WTC11 (cell line): ENCODE data around the gene CORO1C. TPM values are rescaled to one million over a fixed set of nuclear protein-coding genes. Genes with fewer than 3 reads are reported as not detected.

Experiments
- ATAC-seq: fragments of 200-7000 bp; cut with Tn5 transposase; 2 replicates; pipeline ENCODE4 v1.10.0; 2021; ENCODE audit warnings: mild to moderate bottlenecking, moderate library complexity
- CTCF ChIA-PET: fragments of 300-600 bp; sonication (Branson Sonifier 250); formaldehyde crosslinking; loops from one replicate; lab custom pipeline; 2021; ENCODE audit warnings: antibody characterized with exemption; lab: Charles Lee
- POLR2A ChIA-PET: fragments of 350-600 bp; sonication (Branson Sonifier 250); formaldehyde crosslinking; loops from one replicate; lab custom pipeline; 2021; ENCODE audit warnings: antibody characterized with exemption; lab: Charles Lee
- DNase-seq: peaks from one replicate; pipeline ENCODE4 v3.0.0; 2021; ENCODE audit warnings: low spot score
- H3K27ac Mint-ChIP-seq: 2 replicates; pipeline ENCODE4 v1.8.0; 2021; ENCODE audit warnings: mixed read lengths
- H3K27me3 Mint-ChIP-seq: 2 replicates; pipeline ENCODE4 v1.8.0; 2021; ENCODE audit warnings: low read depth, mild to moderate bottlenecking, moderate library complexity, mixed read lengths
- H3K36me3 Mint-ChIP-seq: 2 replicates; pipeline ENCODE4 v1.8.0; 2021; ENCODE audit warnings: mixed read lengths
- H3K4me1 Mint-ChIP-seq: 2 replicates; pipeline ENCODE4 v1.8.0; 2022; ENCODE audit warnings: mixed read lengths
- H3K4me3 Mint-ChIP-seq: 2 replicates; pipeline ENCODE4 v1.8.0; 2021; ENCODE audit warnings: mild to moderate bottlenecking, moderate library complexity, mixed read lengths
- H3K9me3 Mint-ChIP-seq: 2 replicates; pipeline ENCODE4 v1.8.0; 2021; ENCODE audit warnings: mixed read lengths
- EMX1 ChIP-seq: fragments of 250-450 bp; sonication (Bioruptor Pico); IDR thresholded peaks from 2 replicates; pipeline ENCODE4 v1.8.0; 2021; ENCODE audit warnings: mild to moderate bottlenecking
- ESRRA ChIP-seq: sonication (generic); formaldehyde crosslinking; IDR thresholded peaks from 2 replicates; pipeline ENCODE4 v1.8.1; 2022; ENCODE audit warnings: mild to moderate bottlenecking, missing genetic modification reagents, borderline replicate concordance
- ETV6 ChIP-seq: sonication (generic); formaldehyde crosslinking; IDR thresholded peaks from 2 replicates; pipeline ENCODE4 v1.8.1; 2022; ENCODE audit warnings: mild to moderate bottlenecking, missing genetic modification reagents
- FOXP1 ChIP-seq: sonication (generic); formaldehyde crosslinking; IDR thresholded peaks from 2 replicates; pipeline ENCODE4 v1.8.0; 2022; ENCODE audit warnings: missing genetic modification reagents, mild to moderate bottlenecking, moderate library complexity, borderline replicate concordance
- GRHL2 ChIP-seq: fragments of 250-450 bp; sonication (Bioruptor Pico); IDR thresholded peaks from 2 replicates; pipeline ENCODE4 v1.8.0; 2022; ENCODE audit warnings: mild to moderate bottlenecking, moderate library complexity; ENCODE audit not compliant: insufficient replicate concordance, severe bottlenecking
- JAZF1 ChIP-seq: fragments of 250-450 bp; sonication (Bioruptor Pico); IDR thresholded peaks from 2 replicates; pipeline ENCODE4 v1.9.0; 2021; ENCODE audit warnings: moderate library complexity, mild to moderate bottlenecking, inconsistent platforms
- KAT7 ChIP-seq: sonication (generic); formaldehyde crosslinking; IDR thresholded peaks from 2 replicates; pipeline ENCODE4 v1.8.1; 2023; ENCODE audit warnings: missing genetic modification reagents, mild to moderate bottlenecking, borderline replicate concordance
- MXD4 ChIP-seq: fragments of 250-450 bp; sonication (Bioruptor Pico); IDR thresholded peaks from 2 replicates; pipeline ENCODE4 v1.8.0; 2021; ENCODE audit warnings: mild to moderate bottlenecking, moderate library complexity, borderline replicate concordance
- RELA ChIP-seq: sonication (generic); formaldehyde crosslinking; IDR thresholded peaks from 2 replicates; pipeline ENCODE4 v1.8.1; 2022; ENCODE audit warnings: missing genetic modification reagents, mild to moderate bottlenecking, borderline replicate concordance
- RORB ChIP-seq: fragments of 250-450 bp; sonication (Bioruptor Pico); IDR thresholded peaks from 2 replicates; pipeline ENCODE4 v1.9.0; 2021; ENCODE audit warnings: mild to moderate bottlenecking
- SMAD3 ChIP-seq: sonication (generic); formaldehyde crosslinking; IDR thresholded peaks from 2 replicates; pipeline ENCODE4 v1.8.0; 2022; ENCODE audit warnings: missing genetic modification reagents, mild to moderate bottlenecking, borderline replicate concordance
- SMAD4 ChIP-seq: sonication (generic); formaldehyde crosslinking; IDR thresholded peaks from 2 replicates; pipeline ENCODE4 v1.8.0; 2022; ENCODE audit warnings: mild to moderate bottlenecking, missing genetic modification reagents
- TEAD1 ChIP-seq: sonication (generic); formaldehyde crosslinking; IDR thresholded peaks from 2 replicates; pipeline ENCODE4 v1.8.0; 2022; ENCODE audit warnings: mild to moderate bottlenecking, missing genetic modification reagents
- TP53 ChIP-seq: sonication (generic); formaldehyde crosslinking; IDR thresholded peaks from 2 replicates; pipeline ENCODE4 v1.8.1; 2023; ENCODE audit warnings: mild to moderate bottlenecking, missing genetic modification reagents
- total RNA-seq: library from RNA; stranded (reverse); gene quantifications from 3 replicates; pipeline ENCODE4 v1.2.3, GENCODE V29; 2021
- TF ChIP-seq, protein P1 (sequence below): fragments of 250-450 bp; sonication (Bioruptor Pico); IDR thresholded peaks from 2 replicates; pipeline ENCODE4 v1.9.0; 2021; ENCODE audit warnings: mild to moderate bottlenecking, borderline replicate concordance
- TF ChIP-seq, protein P2 (sequence below): sonication (generic); formaldehyde crosslinking; conservative IDR thresholded peaks from 2 replicates; pipeline ENCODE4 v1.8.1; 2022; ENCODE audit warnings: mild to moderate bottlenecking, missing genetic modification reagents
- TF ChIP-seq, protein P3 (sequence below): sonication (generic); formaldehyde crosslinking; conservative IDR thresholded peaks from 2 replicates; pipeline ENCODE4 v1.8.1; 2023; ENCODE audit warnings: mild to moderate bottlenecking, low read depth, missing genetic modification reagents, moderate library complexity
- TF ChIP-seq, protein P4 (sequence below): sonication (generic); formaldehyde crosslinking; IDR thresholded peaks from 2 replicates; pipeline ENCODE4 v1.8.1; 2022; ENCODE audit warnings: mild to moderate bottlenecking, missing genetic modification reagents, moderate library complexity, borderline replicate concordance
- TF ChIP-seq, protein P5 (sequence below): fragments of 250-450 bp; sonication (Bioruptor Pico); IDR thresholded peaks from 2 replicates; pipeline ENCODE4 v1.9.0; 2021; ENCODE audit warnings: moderate library complexity, mild to moderate bottlenecking, inconsistent platforms, borderline replicate concordance

Gene CORO1C
- total RNA-seq, 1 experiment from 2014 or later = 113 TPM

DNA sequence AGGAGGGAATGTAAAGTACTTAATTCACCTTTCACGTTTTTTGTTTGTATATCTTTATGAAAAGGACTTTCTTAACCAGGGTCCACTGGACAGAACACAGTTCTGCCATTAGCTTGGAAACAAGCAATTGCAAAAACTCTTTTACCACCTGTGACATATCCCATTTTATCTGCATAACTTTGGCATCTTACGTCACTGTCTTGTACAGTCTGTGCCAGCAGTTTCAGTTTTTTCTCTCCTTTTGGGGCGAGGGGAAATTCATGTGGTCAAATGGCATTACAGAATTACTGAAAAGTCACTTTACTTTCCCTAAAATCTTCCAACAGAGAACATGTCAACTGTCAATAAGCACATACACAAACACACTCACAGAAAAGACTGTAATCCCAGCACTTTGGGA is 53.9 kb downstream of the CORO1C start:
- CTCF ChIA-PET = no interaction called here
- H3K9me3 Mint-ChIP-seq = no peaks in the 10 kb centered on the region
- TF ChIP-seq ESRRA (CRISPR knock-in tag) = no peak
- no peak for TF ChIP-seq JAZF1 (CRISPR knock-in tag)
- TF ChIP-seq, protein P1, sequence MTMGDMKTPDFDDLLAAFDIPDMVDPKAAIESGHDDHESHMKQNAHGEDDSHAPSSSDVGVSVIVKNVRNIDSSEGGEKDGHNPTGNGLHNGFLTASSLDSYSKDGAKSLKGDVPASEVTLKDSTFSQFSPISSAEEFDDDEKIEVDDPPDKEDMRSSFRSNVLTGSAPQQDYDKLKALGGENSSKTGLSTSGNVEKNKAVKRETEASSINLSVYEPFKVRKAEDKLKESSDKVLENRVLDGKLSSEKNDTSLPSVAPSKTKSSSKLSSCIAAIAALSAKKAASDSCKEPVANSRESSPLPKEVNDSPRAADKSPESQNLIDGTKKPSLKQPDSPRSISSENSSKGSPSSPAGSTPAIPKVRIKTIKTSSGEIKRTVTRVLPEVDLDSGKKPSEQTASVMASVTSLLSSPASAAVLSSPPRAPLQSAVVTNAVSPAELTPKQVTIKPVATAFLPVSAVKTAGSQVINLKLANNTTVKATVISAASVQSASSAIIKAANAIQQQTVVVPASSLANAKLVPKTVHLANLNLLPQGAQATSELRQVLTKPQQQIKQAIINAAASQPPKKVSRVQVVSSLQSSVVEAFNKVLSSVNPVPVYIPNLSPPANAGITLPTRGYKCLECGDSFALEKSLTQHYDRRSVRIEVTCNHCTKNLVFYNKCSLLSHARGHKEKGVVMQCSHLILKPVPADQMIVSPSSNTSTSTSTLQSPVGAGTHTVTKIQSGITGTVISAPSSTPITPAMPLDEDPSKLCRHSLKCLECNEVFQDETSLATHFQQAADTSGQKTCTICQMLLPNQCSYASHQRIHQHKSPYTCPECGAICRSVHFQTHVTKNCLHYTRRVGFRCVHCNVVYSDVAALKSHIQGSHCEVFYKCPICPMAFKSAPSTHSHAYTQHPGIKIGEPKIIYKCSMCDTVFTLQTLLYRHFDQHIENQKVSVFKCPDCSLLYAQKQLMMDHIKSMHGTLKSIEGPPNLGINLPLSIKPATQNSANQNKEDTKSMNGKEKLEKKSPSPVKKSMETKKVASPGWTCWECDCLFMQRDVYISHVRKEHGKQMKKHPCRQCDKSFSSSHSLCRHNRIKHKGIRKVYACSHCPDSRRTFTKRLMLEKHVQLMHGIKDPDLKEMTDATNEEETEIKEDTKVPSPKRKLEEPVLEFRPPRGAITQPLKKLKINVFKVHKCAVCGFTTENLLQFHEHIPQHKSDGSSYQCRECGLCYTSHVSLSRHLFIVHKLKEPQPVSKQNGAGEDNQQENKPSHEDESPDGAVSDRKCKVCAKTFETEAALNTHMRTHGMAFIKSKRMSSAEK (CRISPR knock-in tag) = no peak
- peaks cover 6% of the 10 kb centered on the region for H3K4me1 Mint-ChIP-seq
- no peak for ATAC-seq
- DNase-seq = no peak
- POLR2A ChIA-PET = no interaction called here
- peaks cover 8% of the 10 kb centered on the region for H3K36me3 Mint-ChIP-seq
- no peak overlapping the region for H3K27ac Mint-ChIP-seq
- no peaks in the 10 kb centered on the region for H3K27me3 Mint-ChIP-seq
- no peak overlapping the region for H3K4me3 Mint-ChIP-seq

DNA sequence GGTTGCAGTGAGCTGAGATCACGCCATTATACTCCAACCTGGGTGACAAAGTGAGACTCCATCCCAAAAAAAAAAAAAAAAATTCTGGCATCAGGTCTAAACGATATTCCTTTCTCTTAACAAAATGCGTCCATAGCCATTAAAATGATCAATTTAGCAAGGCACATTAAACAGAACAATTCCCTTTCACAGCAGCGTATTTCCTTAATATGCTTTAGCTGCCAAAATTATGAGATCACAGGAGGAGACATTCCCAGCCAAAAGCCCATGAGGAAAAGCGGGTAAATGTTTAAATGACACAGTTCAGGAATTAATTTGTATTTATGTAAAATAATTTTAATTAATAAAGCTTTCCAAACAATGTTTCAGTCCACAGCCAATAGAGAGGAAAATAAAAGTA is 54.6 kb downstream of the CORO1C start:
- CTCF ChIA-PET = no interaction called here

DNA sequence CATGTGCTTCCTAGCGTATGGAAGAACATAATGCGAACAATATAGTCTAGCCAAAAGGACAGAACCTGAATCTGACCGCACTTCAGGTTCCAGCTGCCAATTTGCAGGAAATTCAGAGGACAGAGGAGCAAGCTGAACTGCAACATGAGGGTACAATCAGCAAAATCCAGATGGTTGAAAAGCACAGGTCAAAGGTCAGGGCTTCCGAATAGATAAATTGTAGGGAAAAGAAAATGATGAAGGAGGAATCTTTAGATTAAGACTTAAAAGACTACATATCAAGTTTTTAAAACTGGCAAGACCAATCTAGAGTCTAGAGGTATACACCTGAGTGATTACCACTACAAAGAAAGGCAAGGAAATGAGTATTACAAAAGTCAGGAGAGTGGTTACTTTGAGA is 55.5 kb downstream of the CORO1C start:
- Mint-ChIP-seq H3K27ac (peak overlapping the region; percentile 52), H3K4me3 (no peak overlapping the region), H3K9me3 (no peaks in the 10 kb centered on the region), H3K4me1 (peaks cover 9% of the 10 kb centered on the region), H3K36me3 (peaks cover 8% of the 10 kb centered on the region), H3K27me3 (no peaks in the 10 kb centered on the region)
- ChIA-PET CTCF (no interaction called here), POLR2A (no interaction called here)
- DNase-seq = no peak
- ATAC-seq = no peak
- TF ChIP-seq KAT7 (no peak), MXD4 (CRISPR knock-in tag) (no peak)
- TF ChIP-seq, protein P2, sequence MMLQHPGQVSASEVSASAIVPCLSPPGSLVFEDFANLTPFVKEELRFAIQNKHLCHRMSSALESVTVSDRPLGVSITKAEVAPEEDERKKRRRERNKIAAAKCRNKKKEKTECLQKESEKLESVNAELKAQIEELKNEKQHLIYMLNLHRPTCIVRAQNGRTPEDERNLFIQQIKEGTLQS (CRISPR knock-in tag) = no peak
- TF ChIP-seq, protein P3, sequence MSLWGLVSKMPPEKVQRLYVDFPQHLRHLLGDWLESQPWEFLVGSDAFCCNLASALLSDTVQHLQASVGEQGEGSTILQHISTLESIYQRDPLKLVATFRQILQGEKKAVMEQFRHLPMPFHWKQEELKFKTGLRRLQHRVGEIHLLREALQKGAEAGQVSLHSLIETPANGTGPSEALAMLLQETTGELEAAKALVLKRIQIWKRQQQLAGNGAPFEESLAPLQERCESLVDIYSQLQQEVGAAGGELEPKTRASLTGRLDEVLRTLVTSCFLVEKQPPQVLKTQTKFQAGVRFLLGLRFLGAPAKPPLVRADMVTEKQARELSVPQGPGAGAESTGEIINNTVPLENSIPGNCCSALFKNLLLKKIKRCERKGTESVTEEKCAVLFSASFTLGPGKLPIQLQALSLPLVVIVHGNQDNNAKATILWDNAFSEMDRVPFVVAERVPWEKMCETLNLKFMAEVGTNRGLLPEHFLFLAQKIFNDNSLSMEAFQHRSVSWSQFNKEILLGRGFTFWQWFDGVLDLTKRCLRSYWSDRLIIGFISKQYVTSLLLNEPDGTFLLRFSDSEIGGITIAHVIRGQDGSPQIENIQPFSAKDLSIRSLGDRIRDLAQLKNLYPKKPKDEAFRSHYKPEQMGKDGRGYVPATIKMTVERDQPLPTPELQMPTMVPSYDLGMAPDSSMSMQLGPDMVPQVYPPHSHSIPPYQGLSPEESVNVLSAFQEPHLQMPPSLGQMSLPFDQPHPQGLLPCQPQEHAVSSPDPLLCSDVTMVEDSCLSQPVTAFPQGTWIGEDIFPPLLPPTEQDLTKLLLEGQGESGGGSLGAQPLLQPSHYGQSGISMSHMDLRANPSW (CRISPR knock-in tag) = no peak

More for the DNA sequence above, 54.6 kb downstream of the CORO1C start:
- H3K36me3 Mint-ChIP-seq = peaks cover 8% of the 10 kb centered on the region
- DNase-seq (no peak), ATAC-seq (no peak)
- POLR2A ChIA-PET = no interaction called here
- H3K27ac Mint-ChIP-seq = no peak overlapping the region
- H3K4me1 Mint-ChIP-seq = peaks cover 6% of the 10 kb centered on the region
- no peaks in the 10 kb centered on the region for H3K27me3 Mint-ChIP-seq
- H3K4me3 Mint-ChIP-seq = no peak overlapping the region
- TF ChIP-seq FOXP1 (CRISPR knock-in tag) (no peak), TP53 (no peak), ETV6 (no peak), TEAD1 (CRISPR knock-in tag) (no peak), EMX1 (CRISPR knock-in tag) (no peak)
- H3K9me3 Mint-ChIP-seq = no peaks in the 10 kb centered on the region

DNA sequence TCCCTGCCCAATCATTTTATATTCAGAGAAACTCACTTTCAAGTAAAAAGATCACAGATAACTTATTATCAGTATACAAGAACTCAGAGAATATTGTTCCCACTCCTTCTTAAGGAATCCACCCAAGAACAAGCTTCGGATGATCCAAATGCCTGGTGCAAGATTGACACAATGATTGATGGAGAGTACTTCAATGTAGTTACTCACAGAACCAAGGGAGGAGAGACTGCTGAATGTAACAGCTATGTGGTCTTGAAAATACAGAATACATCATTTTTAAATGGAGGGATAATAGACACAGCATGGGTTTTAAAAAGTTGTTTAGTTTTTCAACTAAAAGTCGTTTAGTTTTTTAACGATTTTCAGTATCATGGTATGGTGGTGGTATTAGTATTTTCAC is 59.3 kb downstream of the CORO1C start:
- CTCF ChIA-PET = interaction anchor here (1.2 kb wide), 1 partner anchor 58 kb away, joined by 3 read pairs; no protein-coding TSS in a partner anchor
- no peak for DNase-seq
- H3K4me1 Mint-ChIP-seq = peaks cover 21% of the 10 kb centered on the region
- ATAC-seq = no peak
- H3K27me3 Mint-ChIP-seq = no peaks in the 10 kb centered on the region
- H3K4me3 Mint-ChIP-seq = no peak overlapping the region
- H3K9me3 Mint-ChIP-seq = no peaks in the 10 kb centered on the region
- POLR2A ChIA-PET = no interaction called here
- no peak overlapping the region for H3K27ac Mint-ChIP-seq
- H3K36me3 Mint-ChIP-seq = peaks cover 6% of the 10 kb centered on the region
- TF ChIP-seq RELA (CRISPR knock-in tag) = no peak
- TF ChIP-seq RORB = no peak
- TF ChIP-seq SMAD3 (CRISPR knock-in tag) = no peak
- no peak for TF ChIP-seq SMAD4
- TF ChIP-seq, protein P4, sequence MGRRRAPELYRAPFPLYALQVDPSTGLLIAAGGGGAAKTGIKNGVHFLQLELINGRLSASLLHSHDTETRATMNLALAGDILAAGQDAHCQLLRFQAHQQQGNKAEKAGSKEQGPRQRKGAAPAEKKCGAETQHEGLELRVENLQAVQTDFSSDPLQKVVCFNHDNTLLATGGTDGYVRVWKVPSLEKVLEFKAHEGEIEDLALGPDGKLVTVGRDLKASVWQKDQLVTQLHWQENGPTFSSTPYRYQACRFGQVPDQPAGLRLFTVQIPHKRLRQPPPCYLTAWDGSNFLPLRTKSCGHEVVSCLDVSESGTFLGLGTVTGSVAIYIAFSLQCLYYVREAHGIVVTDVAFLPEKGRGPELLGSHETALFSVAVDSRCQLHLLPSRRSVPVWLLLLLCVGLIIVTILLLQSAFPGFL (CRISPR knock-in tag) = no peak
- TF ChIP-seq, protein P5, sequence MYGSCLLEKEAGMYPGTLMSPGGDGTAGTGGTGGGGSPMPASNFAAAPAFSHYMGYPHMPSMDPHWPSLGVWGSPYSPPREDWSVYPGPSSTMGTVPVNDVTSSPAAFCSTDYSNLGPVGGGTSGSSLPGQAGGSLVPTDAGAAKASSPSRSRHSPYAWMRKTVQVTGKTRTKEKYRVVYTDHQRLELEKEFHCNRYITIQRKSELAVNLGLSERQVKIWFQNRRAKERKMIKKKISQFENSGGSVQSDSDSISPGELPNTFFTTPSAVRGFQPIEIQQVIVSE (CRISPR knock-in tag) = no peak
- no peak for TF ChIP-seq GRHL2 (CRISPR knock-in tag)
